Measurements from ENCODE around the gene PRKACA.
A peak's percentile ranks its signal among the peaks of the same experiment; 100 is the strongest.
"Not testable (repeated sequence)": the region's sequence is repeated elsewhere in the genome, so short reads cannot be mapped to it uniquely, and the experiment has no call there.

The PRKACA gene

DNA sequence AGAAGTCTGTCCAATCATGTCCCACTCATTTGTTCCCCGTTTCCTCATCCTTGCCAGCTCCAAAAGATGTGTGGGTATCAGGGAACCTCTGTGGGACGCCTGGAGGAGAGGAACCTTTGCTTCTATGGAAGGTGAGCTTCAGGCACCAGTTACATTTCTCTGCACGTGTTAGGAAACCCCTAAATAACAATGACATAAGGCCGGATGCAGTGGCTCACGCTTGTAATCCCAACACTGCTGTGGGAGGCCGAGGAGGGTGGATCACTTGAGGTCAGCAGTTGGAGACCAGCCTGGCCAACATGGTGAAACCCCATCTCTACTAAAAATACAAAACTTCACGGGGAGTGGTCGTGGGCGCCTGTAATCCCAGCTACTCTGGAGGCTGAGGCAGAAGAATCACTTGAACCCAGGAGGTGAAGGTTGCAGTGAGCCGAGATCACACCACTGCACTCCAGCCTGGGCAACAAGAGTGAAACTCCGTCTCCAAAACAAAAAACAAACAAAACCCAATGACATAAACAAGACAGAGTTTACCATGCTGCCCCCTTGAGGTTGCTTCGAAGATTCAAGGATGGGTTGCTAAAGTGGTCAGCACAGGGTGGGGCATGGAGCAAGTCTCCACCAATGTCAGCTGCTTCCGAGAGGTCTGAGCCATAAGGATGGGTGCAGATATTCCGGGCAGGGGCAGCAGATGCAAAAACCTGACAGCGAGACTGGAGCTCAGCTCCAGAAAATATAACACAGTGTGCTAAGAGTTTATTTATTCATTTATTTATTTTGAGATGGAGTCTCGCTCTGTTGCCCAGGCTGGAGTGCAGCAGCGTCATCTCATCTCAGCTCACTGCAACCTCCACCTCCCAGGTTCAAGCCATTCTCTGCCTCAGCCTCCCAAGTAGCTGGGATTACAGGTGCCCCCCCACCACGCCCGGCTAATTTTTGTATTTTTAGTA, 74.6 kb downstream of the PRKACA start:
- not testable (repeated sequence) for H3K27ac ChIP-seq
- peak; percentile 71 for TF ChIP-seq CTCF (conservative IDR thresholded peaks at IDR 0.05)

All from C4-2B (cell line).